Activated CD8-positive, alpha-beta T cell treated with anti-CD3 and anti-CD28 coated beads, Interleukin-2, amount 10 ng/mL, durations not matched to agents 7 days and 5 days (primary cell): Measurements from ENCODE around the gene SLTM. TPM values are rescaled to one million over a fixed set of nuclear protein-coding genes. Genes with fewer than 3 reads are reported as not detected.
A peak's percentile ranks its signal among the peaks of the same experiment; 100 is the strongest.
"Not testable (repeated sequence)": the region's sequence is repeated elsewhere in the genome, so short reads cannot be mapped to it uniquely, and the experiment has no call there.

Experiments
- ATAC-seq: fragments of 150-1000 bp; cut with Tn5 transposase; one replicate; pipeline ENCODE4 v1.10.0; 2021; ENCODE audit warnings: moderate library complexity
- CTCF ChIA-PET: fragments of 350-600 bp; sonication (Branson Sonifier 250); formaldehyde crosslinking; loops from one replicate; lab custom pipeline; 2021; ENCODE audit warnings: antibody characterized with exemption; lab: Charles Lee
- POLR2A ChIA-PET: fragments of 350-600 bp; sonication (Branson Sonifier 250); formaldehyde crosslinking; loops from one replicate; lab custom pipeline; 2021; ENCODE audit warnings: antibody characterized with exemption; lab: Charles Lee
- DNase-seq: peaks from one replicate; pipeline ENCODE4 v3.0.0-alpha.2; 2020
- H3K27ac Mint-ChIP-seq: one replicate; pipeline ENCODE4 v1.8.0; 2021; ENCODE audit warnings: mild to moderate bottlenecking, mixed read lengths
- H3K27me3 Mint-ChIP-seq: one replicate; pipeline ENCODE4 v1.8.0; 2021; ENCODE audit warnings: low read depth, mixed read lengths
- H3K36me3 Mint-ChIP-seq: one replicate; pipeline ENCODE4 v1.8.0; 2021; ENCODE audit warnings: low read depth, mixed read lengths
- H3K4me1 Mint-ChIP-seq: one replicate; pipeline ENCODE4 v1.8.0; 2021; ENCODE audit warnings: low read depth, mixed read lengths
- H3K4me3 Mint-ChIP-seq: one replicate; pipeline ENCODE4 v1.8.0; 2021; ENCODE audit warnings: mild to moderate bottlenecking, mixed read lengths
- H3K9me3 Mint-ChIP-seq: one replicate; pipeline ENCODE4 v1.8.0; 2022; ENCODE audit warnings: mixed read lengths; ENCODE audit not compliant: insufficient read depth
- total RNA-seq, 2 experiments: library from RNA; stranded (reverse); gene quantifications; one replicate each; pipeline ENCODE4 v1.2.3, GENCODE V29; 2021

The SLTM gene
- total RNA-seq, 2 experiments from 2014 or later, result 120 to 122 TPM

DNA sequence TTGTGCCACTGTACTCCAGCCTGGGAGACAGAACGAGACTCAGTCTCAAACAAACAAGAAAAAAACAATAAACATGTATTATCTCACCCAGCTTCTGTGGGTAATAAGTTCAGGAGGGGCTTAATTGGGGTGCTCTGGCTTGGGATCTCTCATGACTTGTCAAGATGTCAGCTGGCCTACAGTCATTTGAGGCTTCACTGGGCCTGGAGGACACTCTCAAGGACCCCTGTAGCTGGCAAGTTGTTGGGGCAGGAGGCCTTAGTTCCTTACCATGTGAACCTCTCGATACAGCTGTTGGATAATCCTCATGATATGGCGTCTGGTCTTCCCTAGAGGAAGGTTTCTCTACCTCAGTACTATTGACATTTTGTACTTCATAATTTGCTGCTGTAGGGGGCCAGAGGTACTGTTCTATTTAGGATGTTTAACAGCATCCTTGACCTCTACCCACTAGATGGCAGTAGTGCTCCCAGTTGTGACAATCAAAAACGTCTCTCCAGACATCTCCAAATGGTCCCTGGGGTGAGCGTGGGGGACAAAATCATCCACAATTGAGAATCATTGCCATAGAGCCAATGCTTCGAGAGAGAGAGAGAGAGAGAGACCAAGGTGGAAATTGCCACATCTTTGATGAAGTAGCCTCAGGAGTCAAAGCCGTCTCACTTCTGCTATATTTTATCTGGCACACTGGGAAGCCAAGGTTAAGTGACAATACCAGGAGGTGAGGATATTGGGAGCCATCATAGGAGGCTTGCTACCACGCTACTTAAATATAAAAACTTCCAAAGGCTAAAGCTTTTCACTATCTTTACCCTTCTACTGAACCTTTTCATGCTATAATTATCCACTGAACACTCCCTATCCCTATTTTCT, 23.9 kb upstream of the SLTM start:
- no peak overlapping the region for H3K4me3 Mint-ChIP-seq
- H3K9me3 Mint-ChIP-seq, result no peaks in the 10 kb centered on the region
- ChIA-PET POLR2A (interaction anchor here (0.6 kb wide), 1 partner anchor 161 kb away, joined by 3 read pairs; no protein-coding TSS in a partner anchor), CTCF (interaction anchor here (0.6 to 2.6 kb wide), 26 partner anchors 11 to 729 kb away, joined by 3 to 16 read pairs (median 4); no protein-coding TSS in a partner anchor)
- H3K36me3 Mint-ChIP-seq, result no peaks in the 10 kb centered on the region
- ATAC-seq (peak; percentile 93), DNase-seq (peak; percentile 81)
- peaks cover 13% of the 10 kb centered on the region for H3K4me1 Mint-ChIP-seq
- H3K27me3 Mint-ChIP-seq, result peaks cover 3% of the 10 kb centered on the region
- H3K27ac Mint-ChIP-seq, result no peak overlapping the region

- ChIA-PET CTCF (interaction anchor here (1.2 kb wide), 2 partner anchors 26 to 576 kb away, joined by 3 read pairs; no protein-coding TSS in a partner anchor), POLR2A (no interaction called here)
- Mint-ChIP-seq H3K9me3 (no peaks in the 10 kb centered on the region), H3K4me3 (no peak overlapping the region), H3K36me3 (no peaks in the 10 kb centered on the region), H3K27ac (no peak overlapping the region), H3K27me3 (peaks cover 3% of the 10 kb centered on the region), H3K4me1 (peaks cover 16% of the 10 kb centered on the region)
- DNase-seq (no peak), ATAC-seq (no peak)
Measured at GRCh38 chr15:58952751-58953150, 19.3 kb upstream of the SLTM start.

- no peak for DNase-seq
- CTCF ChIA-PET, result interaction anchor here (1.2 kb wide), 1 partner anchor 27 kb away, joined by 3 read pairs; no protein-coding TSS in a partner anchor
- POLR2A ChIA-PET, result no interaction called here
- H3K9me3 Mint-ChIP-seq, result no peaks in the 10 kb centered on the region
- H3K4me3 Mint-ChIP-seq, result no peak overlapping the region
- peaks cover 3% of the 10 kb centered on the region for H3K27me3 Mint-ChIP-seq
- ATAC-seq, result no peak
- no peak overlapping the region for H3K27ac Mint-ChIP-seq
- H3K4me1 Mint-ChIP-seq, result peaks cover 11% of the 10 kb centered on the region
- no peaks in the 10 kb centered on the region for H3K36me3 Mint-ChIP-seq
Measured at GRCh38 chr15:58951388-58952007, 18.0 kb upstream of the SLTM start.

DNA sequence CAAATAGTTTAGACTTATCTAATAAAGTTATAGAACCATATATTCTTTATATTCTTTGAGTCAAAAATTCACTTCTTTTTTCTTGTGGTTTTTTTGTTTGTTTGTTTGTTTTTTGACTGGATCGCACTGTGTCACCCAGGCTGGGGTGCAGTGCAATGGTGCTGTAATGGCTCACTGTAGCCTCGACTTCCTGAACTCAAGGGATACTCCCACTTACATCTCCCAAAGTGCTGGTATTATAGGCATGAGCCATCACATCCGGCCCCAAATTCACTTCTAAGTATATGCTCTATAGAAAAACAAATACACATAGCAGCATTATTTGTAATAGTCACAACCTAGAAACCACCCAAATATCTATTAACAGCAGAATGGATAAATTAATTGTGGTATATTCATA, 13.7 kb upstream of the SLTM start:
- Mint-ChIP-seq H3K4me3 (no peak overlapping the region), H3K27me3 (no peaks in the 10 kb centered on the region), H3K4me1 (peaks cover 1% of the 10 kb centered on the region), H3K27ac (no peak overlapping the region), H3K9me3 (no peaks in the 10 kb centered on the region), H3K36me3 (no peaks in the 10 kb centered on the region)
- no peak for ATAC-seq
- no peak for DNase-seq
- ChIA-PET POLR2A (no interaction called here), CTCF (no interaction called here)

DNA sequence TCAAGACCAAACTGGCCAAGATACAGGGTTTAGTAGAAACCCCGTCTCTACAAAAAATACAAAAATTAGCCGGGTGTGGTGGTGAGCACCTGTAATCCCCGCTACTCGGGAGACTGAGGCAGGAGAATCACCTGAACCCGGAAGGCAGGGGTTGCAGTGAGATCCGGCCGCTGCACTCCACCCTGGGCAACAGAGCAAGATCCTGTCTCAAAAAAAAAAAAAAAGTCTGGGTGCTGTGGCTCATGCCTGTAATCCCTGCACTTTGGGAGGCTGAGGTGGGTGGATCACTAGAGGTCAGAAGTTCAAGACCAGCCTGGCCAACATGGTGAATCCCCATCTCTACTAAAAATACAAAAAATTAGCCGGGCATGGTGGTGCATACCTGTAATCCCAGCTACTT, 1.5 kb upstream of the SLTM start:
- CTCF ChIA-PET, result interaction anchor here (1.7 kb wide), 1 partner anchor 20 kb away, joined by 4 read pairs; no protein-coding TSS in a partner anchor

DNA sequence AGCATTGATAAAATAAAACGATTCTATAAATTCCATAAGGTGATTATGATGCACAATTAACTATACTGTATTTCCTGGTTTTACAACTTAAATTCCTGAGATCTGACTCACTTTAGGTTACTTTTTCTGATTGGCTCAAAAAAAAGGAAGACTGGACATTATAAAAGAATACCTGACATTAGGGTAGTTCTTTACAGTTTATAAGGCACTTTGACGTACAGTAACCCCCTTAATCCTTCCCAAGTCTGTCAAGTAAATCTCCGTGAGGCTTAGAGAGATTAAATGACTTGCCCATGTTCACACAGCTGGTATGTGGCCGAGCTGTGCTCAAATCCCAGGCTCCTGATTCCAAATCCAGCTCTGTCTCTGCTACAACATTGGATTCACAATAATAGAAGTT, 1.0 kb upstream of the SLTM start:
- Mint-ChIP-seq H3K4me3 (peak overlapping the region; percentile 79), H3K4me1 (peaks cover 19% of the 10 kb centered on the region), H3K27ac (peak overlapping the region; percentile 94), H3K27me3 (peaks cover 2% of the 10 kb centered on the region), H3K36me3 (peaks cover 18% of the 10 kb centered on the region), H3K9me3 (no peaks in the 10 kb centered on the region)
- ChIA-PET CTCF (no interaction called here), POLR2A (interaction anchor here (0.6 to 0.8 kb wide), 3 partner anchors 34 to 580 kb away, joined by 3 to 4 read pairs (median 3); partner anchors contain the start of gene MINDY2)
- DNase-seq, result no peak
- no peak for ATAC-seq

More for the DNA sequence above, 1.5 kb upstream of the SLTM start:
- not testable (repeated sequence) for H3K27me3 Mint-ChIP-seq, ATAC-seq, DNase-seq, H3K9me3 Mint-ChIP-seq
- POLR2A ChIA-PET, result interaction anchor here (0.8 kb wide), 1 partner anchor 164 kb away, joined by 4 read pairs; the partner anchor contains the start of gene MINDY2
- Mint-ChIP-seq H3K4me1 (peaks cover 19% of the 10 kb centered on the region), H3K4me3 (peak overlapping the region; percentile 79), H3K27ac (peak overlapping the region; percentile 94), H3K36me3 (peaks cover 18% of the 10 kb centered on the region)

GRCh38 chr15:58934114-58934447, 602 bp upstream of the SLTM start:
- ChIA-PET POLR2A (interaction anchor here (0.6 to 0.8 kb wide), 3 partner anchors 34 to 580 kb away, joined by 3 to 4 read pairs (median 3); partner anchors contain the start of gene MINDY2), CTCF (no interaction called here)
- Mint-ChIP-seq H3K27me3 (peaks cover 2% of the 10 kb centered on the region), H3K9me3 (no peaks in the 10 kb centered on the region), H3K4me3 (peak overlapping the region; percentile 79), H3K4me1 (peaks cover 19% of the 10 kb centered on the region), H3K27ac (peak overlapping the region; percentile 94), H3K36me3 (peaks cover 18% of the 10 kb centered on the region)
- DNase-seq (no peak), ATAC-seq (no peak)

- CTCF ChIA-PET, result interaction anchor here (1.9 kb wide), 1 partner anchor 162 kb away, joined by 8 read pairs; the partner anchor contains the start of gene MINDY2
- Mint-ChIP-seq H3K4me3 (peak overlapping the region; percentile 97), H3K9me3 (no peaks in the 10 kb centered on the region), H3K27ac (peak overlapping the region; percentile 98), H3K27me3 (no peaks in the 10 kb centered on the region), H3K36me3 (peaks cover 26% of the 10 kb centered on the region), H3K4me1 (peaks cover 22% of the 10 kb centered on the region)
- POLR2A ChIA-PET, result interaction anchor here (0.6 to 1.6 kb wide), 5 partner anchors 9 to 421 kb away, joined by 3 to 5 read pairs (median 3); partner anchors contain the start of gene MINDY2
- DNase-seq, result no peak
- ATAC-seq, result no peak
Measured at GRCh38 chr15:58932710-58933280, 684 bp downstream of the SLTM start.

GRCh38 chr15:58931987-58932588, 1.4 kb downstream of the SLTM start:
- ChIA-PET CTCF (interaction anchor here (1.5 to 1.9 kb wide), 4 partner anchors 11 to 161 kb away, joined by 4 to 8 read pairs (median 6); partner anchors contain the start of gene MINDY2), POLR2A (interaction anchor here (0.7 to 1.6 kb wide), 3 partner anchors 57 to 162 kb away, joined by 3 to 5 read pairs (median 4); partner anchors contain the start of gene MINDY2)
- Mint-ChIP-seq H3K36me3 (peaks cover 27% of the 10 kb centered on the region), H3K4me1 (peaks cover 18% of the 10 kb centered on the region), H3K27ac (peak overlapping the region; percentile 98), H3K4me3 (peak overlapping the region; percentile 97), H3K27me3 (no peaks in the 10 kb centered on the region), H3K9me3 (no peaks in the 10 kb centered on the region)
- ATAC-seq (no peak), DNase-seq (no peak)

DNA sequence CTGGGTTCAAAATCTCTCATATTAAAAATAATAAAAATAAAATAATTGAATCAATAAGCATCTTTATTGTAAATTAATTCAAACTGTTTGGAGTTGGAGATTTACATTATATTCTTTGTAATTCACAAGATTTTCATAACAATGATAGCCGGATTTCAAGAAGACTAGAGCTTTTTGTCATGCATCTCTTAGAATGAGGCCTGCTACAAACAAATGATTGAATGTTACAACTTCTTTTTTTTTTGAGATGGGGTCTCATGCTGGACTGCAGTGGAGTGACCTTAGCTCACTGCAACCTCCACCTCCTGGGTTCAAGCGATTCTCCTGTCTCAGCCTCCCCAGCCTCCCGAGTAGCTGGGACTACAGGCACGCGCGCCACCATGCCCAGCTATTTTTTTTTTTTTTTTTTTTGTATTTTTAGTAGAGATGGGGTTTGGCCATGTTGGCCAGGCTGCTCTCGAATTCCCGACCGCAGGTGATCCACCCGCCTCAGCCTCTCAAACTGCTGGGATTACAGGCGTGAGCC, 3.5 kb downstream of the SLTM start:
- no peak for DNase-seq
- Mint-ChIP-seq H3K4me3 (no peak overlapping the region), H3K9me3 (no peaks in the 10 kb centered on the region), H3K36me3 (peaks cover 39% of the 10 kb centered on the region), H3K4me1 (peaks cover 23% of the 10 kb centered on the region), H3K27ac (no peak overlapping the region), H3K27me3 (no peaks in the 10 kb centered on the region)
- POLR2A ChIA-PET, result interaction anchor here (1.4 kb wide), 1 partner anchor 57 kb away, joined by 3 read pairs; no protein-coding TSS in a partner anchor
- CTCF ChIA-PET, result interaction anchor here (0.6 to 1.7 kb wide), 3 partner anchors 10 to 45 kb away, joined by 3 to 6 read pairs (median 4); no protein-coding TSS in a partner anchor
- no peak for ATAC-seq
